Suprapubic skin (tissue), 4 donors: ENCODE data around the gene BCL11B.

ENCODE experiments used
- CTCF ChIP-seq, 2 donors: fragments of 200-600 bp in 1 of 2; fragments of 450-650 bp in 1 of 2; sonication (generic) in 1 of 2; IDR thresholded peaks; one replicate each; pipeline ENCODE4 v1.5.1; 2016 to 2019; ENCODE audit warnings: antibody characterized with exemption in 2 of 2, mild to moderate bottlenecking in 1 of 2, moderate library complexity in 1 of 2
- POLR2A ChIP-seq, 2 donors: fragments of 450-650 bp; IDR thresholded peaks; one replicate each; pipeline ENCODE4 v1.6.1; 2017; ENCODE audit warnings: antibody characterized with exemption in 2 of 2, mild to moderate bottlenecking in 2 of 2, moderate library complexity in 2 of 2
- POLR2AphosphoS5 ChIP-seq, 3 donors: sonication (generic); formaldehyde crosslinking; IDR thresholded peaks; one replicate each; pipeline ENCODE4 v1.6.1; 2017; ENCODE audit warnings: antibody characterized with exemption in 3 of 3

GRCh38 chr14:99133636-99134515 lies 138.1 kb downstream of the BCL11B start:
- no peak for TF ChIP-seq POLR2A (IDR thresholded peaks at IDR 0.05)
- TF ChIP-seq POLR2AphosphoS5 (IDR thresholded peaks at IDR 0.05): no peak
- TF ChIP-seq CTCF (IDR thresholded peaks at IDR 0.05): no peak
